IMR-90 (cell line): ENCODE measurements around the gene SLC6A12. TPM values are rescaled to one million over a fixed set of nuclear protein-coding genes. Genes with fewer than 3 reads are reported as not detected.

ENCODE experiments used
- ATAC-seq: fragments of 200-7000 bp; cut with Tn5 transposase; 2 replicates; pipeline ENCODE4 v1.9.1; 2020; ENCODE audit warnings: low read depth, mild to moderate bottlenecking, moderate library complexity
- BruUV-seq: library from RNA; stranded (reverse); fragments of 400-500 nt; replicated peaks from 2 replicates; lab custom pipeline; 2021; lab: Mats Ljungman, UMichigan
- CTCF ChIA-PET: fragments of 300-600 bp; formaldehyde crosslinking; extraction: SDS; loops from one replicate; lab custom pipeline; 2021; ENCODE audit warnings: antibody characterized with exemption; lab: Yijun Ruan, JAX
- POLR2A ChIA-PET: fragments of 300-600 bp; sonication (Branson Sonifier 250); formaldehyde crosslinking; loops from one replicate; lab custom pipeline; 2022; ENCODE audit warnings: antibody characterized with exemption; ENCODE audit not compliant: unreplicated experiment; lab: Charles Lee
- DNase-seq: peaks from one replicate; pipeline ENCODE4 v3.0.0; 2013
- H2AFZ ChIP-seq: replicated peaks from 2 replicates; pipeline ENCODE3; 2013; ENCODE audit warnings: low read length, mild to moderate bottlenecking; ENCODE audit not compliant: poor library complexity
- H2AK5ac ChIP-seq: 2 replicates; pipeline ENCODE4 v1.6.1; 2013; ENCODE audit warnings: low read depth, low read length, inconsistent platforms
- H2AK9ac ChIP-seq: replicated peaks from 2 replicates; pipeline ENCODE3; 2013; ENCODE audit warnings: mild to moderate bottlenecking, low read depth, low read length, moderate library complexity; ENCODE audit not compliant: poor library complexity
- H2BK120ac ChIP-seq: 2 replicates; pipeline ENCODE4 v1.6.1; 2013; ENCODE audit warnings: low read depth, low read length, inconsistent platforms
- H2BK15ac ChIP-seq: 3 replicates; pipeline ENCODE4 v1.6.1; 2013; ENCODE audit warnings: low read depth, low read length, inconsistent platforms
- H2BK20ac ChIP-seq: 2 replicates; pipeline ENCODE4 v1.6.1; 2013; ENCODE audit warnings: low read depth, mild to moderate bottlenecking, inconsistent platforms, low read length, moderate library complexity
- H2BK5ac ChIP-seq: 2 replicates; pipeline ENCODE4 v1.6.1; 2013; ENCODE audit warnings: mild to moderate bottlenecking, low read depth, low read length, inconsistent platforms; ENCODE audit not compliant: poor library complexity, severe bottlenecking
- H3K14ac ChIP-seq: replicated peaks from 2 replicates; pipeline ENCODE4 v1.6.1; 2013; ENCODE audit warnings: low read depth, low read length, inconsistent platforms
- H3K18ac ChIP-seq: 2 replicates; pipeline ENCODE4 v1.6.1; 2013; ENCODE audit warnings: low read depth, low read length, control low read depth
- H3K23ac ChIP-seq: 2 replicates; pipeline ENCODE4 v1.6.1; 2013; ENCODE audit warnings: low read depth, low read length, inconsistent platforms
- H3K27ac ChIP-seq: 2 replicates; pipeline ENCODE4 v1.5.1; 2013; ENCODE audit warnings: mild to moderate bottlenecking, control low read depth, low read length; ENCODE audit not compliant: insufficient read depth
- H3K27me3 ChIP-seq: 2 replicates; pipeline ENCODE4 v1.6.1; 2013; ENCODE audit warnings: low read length; ENCODE audit not compliant: control insufficient read depth, insufficient read depth
- H3K36me3 ChIP-seq: 2 replicates; pipeline ENCODE4 v1.6.1; 2013; ENCODE audit warnings: low read length, mixed read lengths; ENCODE audit not compliant: control insufficient read depth, insufficient read depth
- H3K4ac ChIP-seq: 2 replicates; pipeline ENCODE4 v1.6.1; 2013; ENCODE audit warnings: low read depth, low read length, inconsistent platforms
- H3K4me1 ChIP-seq: 2 replicates; pipeline ENCODE4 v1.6.1; 2013; ENCODE audit warnings: low read length, mixed read lengths; ENCODE audit not compliant: control insufficient read depth, insufficient read depth
- H3K4me2 ChIP-seq: 2 replicates; pipeline ENCODE4 v1.6.1; 2013; ENCODE audit warnings: low read depth, mild to moderate bottlenecking, control low read depth, low read length, moderate library complexity
- H3K4me3 ChIP-seq: 2 replicates; pipeline ENCODE4 v1.5.1; 2013; ENCODE audit warnings: low read depth, mild to moderate bottlenecking, control low read depth, low read length, moderate library complexity; ENCODE audit not compliant: insufficient read depth
- H3K56ac ChIP-seq: 2 replicates; pipeline ENCODE4 v1.6.1; 2013; ENCODE audit warnings: low read length, inconsistent platforms; ENCODE audit not compliant: insufficient read depth; ENCODE audit errors: extremely low read depth
- H3K79me1 ChIP-seq, 2 experiments: 2 replicates each; pipeline ENCODE4 v1.6.1; 2013; ENCODE audit warnings: low read length in 2 of 2, inconsistent platforms in 1 of 2, low read depth in 1 of 2
- H3K9ac ChIP-seq: 2 replicates; pipeline ENCODE4 v1.6.1; 2013; ENCODE audit warnings: low read depth, low read length, control low read depth
- H3K9me1 ChIP-seq: 2 replicates; pipeline ENCODE4 v1.6.1; 2013; ENCODE audit warnings: low read length, inconsistent platforms; ENCODE audit not compliant: insufficient read depth
- H3K9me3 ChIP-seq: 2 replicates; pipeline ENCODE4 v1.6.1; 2013; ENCODE audit warnings: low read length; ENCODE audit not compliant: control insufficient read depth, insufficient read depth
- H4K20me1 ChIP-seq: 2 replicates; pipeline ENCODE4 v1.6.1; 2013; ENCODE audit warnings: low read length, inconsistent platforms; ENCODE audit not compliant: insufficient read depth
- H4K5ac ChIP-seq: 2 replicates; pipeline ENCODE4 v1.6.1; 2013; ENCODE audit warnings: mild to moderate bottlenecking, low read depth, low read length, control low read depth
- H4K8ac ChIP-seq, 2 experiments: 2 replicates each; pipeline ENCODE4 v1.6.1; 2013; ENCODE audit warnings: low read depth in 2 of 2, low read length in 2 of 2, control low read depth in 1 of 2, inconsistent platforms in 1 of 2
- H4K91ac ChIP-seq: 2 replicates; pipeline ENCODE4 v1.6.1; 2013; ENCODE audit warnings: low read depth, low read length, inconsistent platforms; ENCODE audit not compliant: insufficient read depth
- BHLHE40 ChIP-seq: fragments of 150-350 bp; IDR thresholded peaks from 2 replicates; pipeline ENCODE4 v1.6.1; 2016; ENCODE audit warnings: mild to moderate bottlenecking, low read depth, low read length
- CEBPB ChIP-seq: IDR thresholded peaks from 2 replicates; pipeline ENCODE4 v1.6.1; 2012; ENCODE audit warnings: low read depth, low read length, improper control_type of control experiment
- CHD1 ChIP-seq: IDR thresholded peaks from 2 replicates; pipeline ENCODE4 v1.6.1; 2012; ENCODE audit warnings: low read depth, low read length, improper control_type of control experiment
- FOS ChIP-seq: fragments of 150-350 bp; IDR thresholded peaks from 2 replicates; pipeline ENCODE4 v1.6.1; 2016; ENCODE audit warnings: low read depth, low read length
- MAFK ChIP-seq: IDR thresholded peaks from 2 replicates; pipeline ENCODE4 v1.6.1; 2012; ENCODE audit warnings: low read depth, low read length, improper control_type of control experiment
- MAZ ChIP-seq: IDR thresholded peaks from 2 replicates; pipeline ENCODE4 v1.6.1; 2012; ENCODE audit warnings: low read depth, mild to moderate bottlenecking, low read length, improper control_type of control experiment, moderate library complexity, borderline replicate concordance
- MXI1 ChIP-seq: IDR thresholded peaks from 2 replicates; pipeline ENCODE4 v1.6.1; 2012; ENCODE audit warnings: low read depth, mild to moderate bottlenecking, low read length, moderate library complexity, borderline replicate concordance
- NFE2L2 ChIP-seq: fragments of 150-350 bp; IDR thresholded peaks from 2 replicates; pipeline ENCODE4 v1.6.1; 2016; ENCODE audit warnings: low read depth, mild to moderate bottlenecking, low read length
- POLR2A ChIP-seq: IDR thresholded peaks from 2 replicates; pipeline ENCODE4 v1.6.1; 2012; ENCODE audit warnings: mild to moderate bottlenecking, low read depth, low read length
- RAD21 ChIP-seq: IDR thresholded peaks from 2 replicates; pipeline ENCODE4 v1.6.1; 2012; ENCODE audit warnings: low read length, improper control_type of control experiment
- RCOR1 ChIP-seq: IDR thresholded peaks from 2 replicates; pipeline ENCODE4 v1.6.1; 2012; ENCODE audit warnings: mild to moderate bottlenecking, low read length, improper control_type of control experiment; ENCODE audit not compliant: insufficient replicate concordance
- RFX5 ChIP-seq: IDR thresholded peaks from 2 replicates; pipeline ENCODE4 v1.8.0; 2012; ENCODE audit warnings: low read depth, mild to moderate bottlenecking, low read length, moderate library complexity
- SMC3 ChIP-seq: fragments of 150-350 bp; IDR thresholded peaks from 2 replicates; pipeline ENCODE4 v1.6.1; 2016; ENCODE audit warnings: low read depth, mild to moderate bottlenecking, antibody characterized with exemption, low read length, moderate library complexity
- WGBS, 2 experiments: methylation state at CpG; one replicate each; pipeline versions ENCODE4 v1.1.5 to v1.1.7; 2013; ENCODE audit warnings: missing lambda C conversion rate in 2 of 2; ENCODE audit not compliant: insufficient read length in 1 of 2; ENCODE audit errors: extremely low coverage in 2 of 2; 5-methylcytosine and 5-hydroxymethylcytosine counted together
- dilution Hi-C: fragments of 300-500 bp; cut with HindIII; formaldehyde crosslinking; loops from one replicate; pipeline ENCODE4 v1.14.3; 2018; ENCODE audit warnings: low sequenced_read_pairs; ENCODE audit not compliant: unreplicated experiment
- in situ Hi-C: fragments of 300-500 bp; cut with MboI; formaldehyde crosslinking; loops from 3 replicates; pipeline ENCODE4 v1.14.3; 2019; ENCODE audit warnings: low sequenced_read_pairs, inconsistent platforms, mixed read lengths
- intact Hi-C: fragments of 100-400 bp; cut with micrococcal nuclease; formaldehyde crosslinking; loops from 2 replicates; pipeline ENCODE4 v1.10.0; 2022
- polyA plus RNA-seq, 3 experiments: library from polyadenylated mRNA; depleted of rRNA; stranded (reverse); fragments of >200 nt; gene quantifications; 2 replicates each; pipeline ENCODE4 v1.2.3, GENCODE V29; 2012; ENCODE audit warnings: low replicate concordance in 1 of 3
- total RNA-seq: library from RNA; depleted of rRNA; stranded (reverse); fragments of >200 nt; gene quantifications from 2 replicates; pipeline ENCODE4 v1.2.3, GENCODE V29; 2012
- TF ChIP-seq, protein P1 (sequence below): fragments of 150-350 bp; IDR thresholded peaks from 2 replicates; pipeline ENCODE4 v1.6.1; 2017; ENCODE audit warnings: mild to moderate bottlenecking, antibody characterized with exemption, low read length, low read depth
- TF ChIP-seq, protein P2 (sequence below): fragments of 150-350 bp; IDR thresholded peaks from 2 replicates; pipeline ENCODE4 v1.6.1; 2016; ENCODE audit warnings: low read depth, mild to moderate bottlenecking, low read length, moderate library complexity, borderline replicate concordance
- TF ChIP-seq, protein P3 (sequence below): conservative IDR thresholded peaks from 2 replicates; pipeline ENCODE4 v1.5.1; 2012; ENCODE audit warnings: mild to moderate bottlenecking, low read depth, low read length, improper control_type of control experiment

The SLC6A12 gene
- total and polyA plus RNA-seq, 2 of the 4 experiments (the other 2 are of a cell fraction) = not detected

DNA sequence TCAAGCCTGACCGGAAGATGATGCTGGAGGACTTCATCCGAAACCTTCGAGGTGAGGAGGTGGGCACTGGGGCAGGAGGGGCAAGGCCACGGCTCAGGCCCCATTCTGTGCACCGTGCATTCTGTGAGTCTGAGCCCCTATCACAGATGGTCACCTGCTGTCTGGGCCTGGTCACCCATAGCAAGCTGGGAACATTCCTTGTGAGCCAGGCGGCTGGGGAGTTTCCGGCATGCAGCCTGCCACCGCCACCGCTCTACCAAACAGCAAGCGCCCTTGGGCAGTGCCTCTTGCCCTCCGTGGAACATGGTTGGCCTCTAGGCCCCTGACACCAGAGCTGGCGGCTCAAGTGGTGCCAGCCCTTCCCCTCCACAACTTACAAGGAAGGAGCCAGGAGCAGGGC, 56.3 kb downstream of the SLC6A12 start:
- no peak overlapping the region for H3K18ac ChIP-seq
- no peak for ATAC-seq
- H3K4me2 ChIP-seq = no peak overlapping the region
- intact Hi-C loops = no loop called here
- no peak overlapping the region for H2AFZ ChIP-seq
- H3K27me3 ChIP-seq = peaks cover 35% of the 10 kb centered on the region
- BruUV-seq = no TSS peak
- H3K9ac ChIP-seq = no peak overlapping the region
- H4K5ac ChIP-seq = no peak overlapping the region
- H3K79me1 ChIP-seq = no peaks in the 10 kb centered on the region
- no peak overlapping the region for H4K8ac ChIP-seq
- POLR2A ChIA-PET = no interaction called here
- peaks cover 2% of the 10 kb centered on the region; the same call in 1 of the 2 replicates for H3K4me1 ChIP-seq
- no peak overlapping the region for H3K14ac ChIP-seq
- in situ Hi-C loops = no loop called here
- no peak overlapping the region for H2AK5ac ChIP-seq
- no peak overlapping the region for H3K56ac ChIP-seq
- H4K20me1 ChIP-seq = no peaks in the 10 kb centered on the region
- peaks cover 2% of the 10 kb centered on the region; the same call in 1 of the 2 replicates for H3K9me3 ChIP-seq
- CTCF ChIA-PET = no interaction called here
- TF ChIP-seq RAD21 (no peak), MAFK (no peak), CHD1 (no peak), SMC3 (no peak), NFE2L2 (no peak), FOS (no peak), MAZ (no peak), MXI1 (no peak), RFX5 (no peak), CEBPB (no peak), BHLHE40 (no peak), RCOR1 (no peak), POLR2A (no peak)
- TF ChIP-seq, protein P1, sequence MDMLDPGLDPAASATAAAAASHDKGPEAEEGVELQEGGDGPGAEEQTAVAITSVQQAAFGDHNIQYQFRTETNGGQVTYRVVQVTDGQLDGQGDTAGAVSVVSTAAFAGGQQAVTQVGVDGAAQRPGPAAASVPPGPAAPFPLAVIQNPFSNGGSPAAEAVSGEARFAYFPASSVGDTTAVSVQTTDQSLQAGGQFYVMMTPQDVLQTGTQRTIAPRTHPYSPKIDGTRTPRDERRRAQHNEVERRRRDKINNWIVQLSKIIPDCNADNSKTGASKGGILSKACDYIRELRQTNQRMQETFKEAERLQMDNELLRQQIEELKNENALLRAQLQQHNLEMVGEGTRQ = no peak
- TF ChIP-seq, protein P2, sequence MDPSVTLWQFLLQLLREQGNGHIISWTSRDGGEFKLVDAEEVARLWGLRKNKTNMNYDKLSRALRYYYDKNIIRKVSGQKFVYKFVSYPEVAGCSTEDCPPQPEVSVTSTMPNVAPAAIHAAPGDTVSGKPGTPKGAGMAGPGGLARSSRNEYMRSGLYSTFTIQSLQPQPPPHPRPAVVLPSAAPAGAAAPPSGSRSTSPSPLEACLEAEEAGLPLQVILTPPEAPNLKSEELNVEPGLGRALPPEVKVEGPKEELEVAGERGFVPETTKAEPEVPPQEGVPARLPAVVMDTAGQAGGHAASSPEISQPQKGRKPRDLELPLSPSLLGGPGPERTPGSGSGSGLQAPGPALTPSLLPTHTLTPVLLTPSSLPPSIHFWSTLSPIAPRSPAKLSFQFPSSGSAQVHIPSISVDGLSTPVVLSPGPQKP = no peak
- TF ChIP-seq, protein P3, sequence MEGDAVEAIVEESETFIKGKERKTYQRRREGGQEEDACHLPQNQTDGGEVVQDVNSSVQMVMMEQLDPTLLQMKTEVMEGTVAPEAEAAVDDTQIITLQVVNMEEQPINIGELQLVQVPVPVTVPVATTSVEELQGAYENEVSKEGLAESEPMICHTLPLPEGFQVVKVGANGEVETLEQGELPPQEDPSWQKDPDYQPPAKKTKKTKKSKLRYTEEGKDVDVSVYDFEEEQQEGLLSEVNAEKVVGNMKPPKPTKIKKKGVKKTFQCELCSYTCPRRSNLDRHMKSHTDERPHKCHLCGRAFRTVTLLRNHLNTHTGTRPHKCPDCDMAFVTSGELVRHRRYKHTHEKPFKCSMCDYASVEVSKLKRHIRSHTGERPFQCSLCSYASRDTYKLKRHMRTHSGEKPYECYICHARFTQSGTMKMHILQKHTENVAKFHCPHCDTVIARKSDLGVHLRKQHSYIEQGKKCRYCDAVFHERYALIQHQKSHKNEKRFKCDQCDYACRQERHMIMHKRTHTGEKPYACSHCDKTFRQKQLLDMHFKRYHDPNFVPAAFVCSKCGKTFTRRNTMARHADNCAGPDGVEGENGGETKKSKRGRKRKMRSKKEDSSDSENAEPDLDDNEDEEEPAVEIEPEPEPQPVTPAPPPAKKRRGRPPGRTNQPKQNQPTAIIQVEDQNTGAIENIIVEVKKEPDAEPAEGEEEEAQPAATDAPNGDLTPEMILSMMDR = no peak
- H2BK120ac ChIP-seq = no peak overlapping the region
- DNase-seq = no peak
- H3K36me3 ChIP-seq = no peaks in the 10 kb centered on the region
- no peak overlapping the region for H3K23ac ChIP-seq
- no peak overlapping the region for H2BK15ac ChIP-seq
- no peak overlapping the region for H3K4me3 ChIP-seq
- dilution Hi-C loops = no loop called here
- H2BK20ac ChIP-seq = no peak overlapping the region
- H3K9me1 ChIP-seq = no peaks in the 10 kb centered on the region
- H3K27ac ChIP-seq = no peak overlapping the region
- H2BK5ac ChIP-seq = no peak overlapping the region
- no peak overlapping the region for H3K4ac ChIP-seq
- no peak overlapping the region for H2AK9ac ChIP-seq
- H4K91ac ChIP-seq = no peak overlapping the region
- WGBS, 2 experiments = 78% methylated on average over 3 of the region's 12 CpGs; no CpG with 5 or more reads in 1 of the 2 experiments
